HepG2 (cell line): ENCODE measurements around the gene TGM2. TPM values are rescaled to one million over a fixed set of nuclear protein-coding genes. Genes with fewer than 3 reads are reported as not detected.

Source experiments
- ATF6 ChIP-seq: sonication (generic); formaldehyde crosslinking; conservative IDR thresholded peaks from 2 replicates; pipeline ENCODE4 v1.4.0; 2020; ENCODE audit warnings: missing genetic modification reagents
- ETV5 ChIP-seq: IDR thresholded peaks from 2 replicates; pipeline ENCODE4 v1.6.1; 2018; ENCODE audit warnings: missing biosample characterization, missing genetic modification reagents, inconsistent platforms, borderline replicate concordance
- NFRKB ChIP-seq: fragments of 450-650 bp; IDR thresholded peaks from 2 replicates; pipeline ENCODE4 v1.6.1; 2017
- PREB ChIP-seq: sonication (generic); formaldehyde crosslinking; IDR thresholded peaks from 2 replicates; pipeline ENCODE4 v1.4.0; 2020; ENCODE audit warnings: missing genetic modification reagents
- ZBTB10 ChIP-seq: sonication (generic); formaldehyde crosslinking; IDR thresholded peaks from 2 replicates; pipeline ENCODE4 v1.4.0; 2020; ENCODE audit warnings: missing genetic modification reagents, borderline replicate concordance
- ZBTB42 ChIP-seq: sonication (generic); formaldehyde crosslinking; IDR thresholded peaks from 2 replicates; pipeline ENCODE4 v1.5.0; 2020; ENCODE audit warnings: mild to moderate bottlenecking, missing genetic modification reagents
- ZFP36L1 ChIP-seq: sonication (generic); formaldehyde crosslinking; IDR thresholded peaks from 2 replicates; pipeline ENCODE4 v1.8.0; 2022; ENCODE audit warnings: mild to moderate bottlenecking, missing genetic modification reagents, moderate library complexity
- ZHX1 ChIP-seq: sonication (generic); formaldehyde crosslinking; IDR thresholded peaks from 2 replicates; pipeline ENCODE4 v1.8.1; 2022; ENCODE audit warnings: low read depth, mild to moderate bottlenecking, missing genetic modification reagents
- ZKSCAN8 ChIP-seq: IDR thresholded peaks from 2 replicates; pipeline ENCODE4 v1.6.1; 2016; ENCODE audit warnings: borderline replicate concordance, missing genetic modification reagents, missing compliant biosample characterization
- ZNF121 ChIP-seq: sonication (generic); formaldehyde crosslinking; IDR thresholded peaks from 2 replicates; pipeline ENCODE4 v1.5.0; 2020; ENCODE audit warnings: mild to moderate bottlenecking, missing genetic modification reagents
- ZNF362 ChIP-seq: sonication (generic); formaldehyde crosslinking; IDR thresholded peaks from 2 replicates; pipeline ENCODE4 v1.4.0; 2020; ENCODE audit warnings: missing genetic modification reagents, mild to moderate bottlenecking, borderline replicate concordance
- ZNF567 ChIP-seq: sonication (generic); formaldehyde crosslinking; IDR thresholded peaks from 2 replicates; pipeline ENCODE4 v1.8.1; 2023; ENCODE audit warnings: mild to moderate bottlenecking, missing genetic modification reagents, borderline replicate concordance
- ZNF576 ChIP-seq: sonication (generic); formaldehyde crosslinking; IDR thresholded peaks from 2 replicates; pipeline ENCODE4 v1.4.0; 2020; ENCODE audit warnings: mild to moderate bottlenecking, missing genetic modification reagents
- ZNF605 ChIP-seq: sonication (generic); formaldehyde crosslinking; IDR thresholded peaks from 2 replicates; pipeline ENCODE4 v1.8.0; 2022; ENCODE audit warnings: mild to moderate bottlenecking, missing genetic modification reagents
- ZNF678 ChIP-seq: sonication (generic); formaldehyde crosslinking; IDR thresholded peaks from 2 replicates; pipeline ENCODE4 v1.4.0; 2020; ENCODE audit warnings: mild to moderate bottlenecking, missing genetic modification reagents
- ZNF878 ChIP-seq: sonication (generic); formaldehyde crosslinking; IDR thresholded peaks from 2 replicates; pipeline ENCODE4 v1.8.1; 2023; ENCODE audit warnings: mild to moderate bottlenecking, missing genetic modification reagents, moderate library complexity
- polyA plus RNA-seq, 8 experiments: library from polyadenylated mRNA; depleted of rRNA in 3 of 8; stranded (reverse) in 7 of 8; unstranded in 1 of 8; fragments of >200 nt; fragmentation: Illumina TruSeq in 4 of 8; extraction: Trizol in 4 of 8; gene quantifications; 2 replicates each; pipeline versions ENCODE4 v1.2.1 to v1.2.3, GENCODE V29; 2011 to 2016; ENCODE audit warnings: low read depth in 4 of 8, missing spikeins in 1 of 8, mixed read lengths in 1 of 8; ENCODE audit not compliant: insufficient read depth in 1 of 8
- total RNA-seq, 5 experiments: library from RNA; depleted of rRNA; stranded (reverse); fragments of >200 nt; fragmentation: Illumina TruSeq; extraction: Trizol; gene quantifications; 2 replicates each; pipeline ENCODE4 v1.2.3, GENCODE V29; 2016; ENCODE audit warnings: low read depth in 1 of 5

The TGM2 gene
- total and polyA plus RNA-seq, 2 of the 13 experiments (the other 11 are each of a cell fraction or from before 2014, with no cell fraction given) = 4.2 to 46.4 TPM

- TF ChIP-seq ZHX1 (CRISPR knock-in tag) = no peak
- no peak for TF ChIP-seq ZNF605 (CRISPR knock-in tag)
- TF ChIP-seq ZFP36L1 (CRISPR knock-in tag) = no peak
- TF ChIP-seq ZKSCAN8 (CRISPR knock-in tag) = no peak; the same call in 1 of the 2 replicates
- no peak for TF ChIP-seq ZNF576 (CRISPR knock-in tag)
- TF ChIP-seq ATF6 (CRISPR knock-in tag) = no peak
- no peak for TF ChIP-seq PREB
- TF ChIP-seq ZNF567 (CRISPR knock-in tag) = no peak
- TF ChIP-seq ZBTB10 (CRISPR knock-in tag) = 0 out of 2 replicates have a peak, but pooled peaks have one; percentile 58
- TF ChIP-seq ZNF678 = no peak
- peak; percentile 97 for TF ChIP-seq ETV5 (CRISPR knock-in tag)
- TF ChIP-seq ZNF121 (CRISPR knock-in tag) = peak; percentile 80
- no peak for TF ChIP-seq ZBTB42 (CRISPR knock-in tag)
- no peak for TF ChIP-seq ZNF878 (CRISPR knock-in tag)
- no peak for TF ChIP-seq NFRKB
- TF ChIP-seq ZNF362 = no peak; the same call in 1 of the 2 replicates
These were observed 3.0 kb upstream of the TGM2 start (continued) for GRCh38 chr20:38167851-38168760.
